Measurements from ENCODE around the gene CEACAM3. TPM values are rescaled to one million over a fixed set of nuclear protein-coding genes. Genes with fewer than 3 reads are reported as not detected.

CEACAM3 gene
- total and polyA plus RNA-seq, 4 donors = 0.37 to 0.70 (median 0.59) TPM; not detected in 1

DNA sequence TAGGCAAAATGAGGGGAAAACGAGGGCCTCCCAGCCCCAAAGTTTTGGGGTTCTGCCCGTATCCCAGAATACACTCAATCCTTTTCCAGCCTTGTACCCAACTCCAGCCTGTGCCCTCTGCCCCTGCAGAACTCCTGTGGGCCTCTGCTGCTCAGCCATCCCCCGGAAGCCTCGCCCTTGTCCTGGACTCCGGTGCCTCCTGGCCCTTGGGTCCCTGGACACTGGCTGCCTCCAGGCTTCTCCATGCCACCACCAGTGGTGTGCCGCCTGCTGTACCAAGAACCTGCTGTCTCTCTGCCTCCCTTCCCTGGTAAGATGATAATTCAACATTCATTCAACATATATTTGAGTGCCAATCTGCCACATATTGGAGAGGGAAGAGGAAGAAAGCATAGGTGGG, 52.3 kb downstream of the CEACAM3 start:
- Histone ChIP-seq H3K36me3 (ENCODE audit: control insufficient read depth in 4 of 4, insufficient read depth in 3 of 4, low read depth in 1 of 4, low read length in 3 of 4) (no peaks in the 10 kb centered on the region), H3K27ac (ENCODE audit: low read depth in 1 of 2, low read length in 2 of 2) (no peak overlapping the region), H3K4me3 (ENCODE audit: low read depth in 1 of 3, low read length in 3 of 3) (no peak overlapping the region), H3K9ac (ENCODE audit: low read depth in 1 of 2, low read length in 2 of 2) (no peak overlapping the region), H3K9me3 (ENCODE audit: control insufficient read depth in 4 of 4, low read length in 3 of 4) (no peaks in the 10 kb centered on the region), H3K27me3 (ENCODE audit: control insufficient read depth in 4 of 4, insufficient read depth in 4 of 4, low read length in 3 of 4) (peaks cover 0 to 3% (median 1%) of the 10 kb centered on the region in 4 donors), H3K4me1 (ENCODE audit: control insufficient read depth in 4 of 4, insufficient read depth in 4 of 4, low read length in 3 of 4) (no peaks in the 10 kb centered on the region)
- DNase-seq (ENCODE audit: low spot score) = no peak
- 87% methylated on average over 6 of the region's 6 CpGs for WGBS
- TF ChIP-seq NR2F2 (IDR thresholded peaks at IDR 0.05) (no peak), TAF1 (conservative IDR thresholded peaks at IDR 0.05) (no peak), RAD21 (IDR thresholded peaks at IDR 0.05) (no peak), HNF4G (IDR thresholded peaks at IDR 0.05) (no peak), RXRA (IDR thresholded peaks at IDR 0.05) (no peak), EGR1 (IDR thresholded peaks at IDR 0.05; ENCODE audit: low read depth in 2 of 2) (no peak), FOXA2 (IDR thresholded peaks at IDR 0.05) (no peak), GABPA (IDR thresholded peaks at IDR 0.05 in 1 of 2, conservative IDR thresholded peaks at IDR 0.05 in 1 of 2) (no peak), JUND (IDR thresholded peaks at IDR 0.05) (no peak), FOXA1 (IDR thresholded peaks at IDR 0.05) (no peak), YY1 (IDR thresholded peaks at IDR 0.05) (no peak), SP1 (IDR thresholded peaks at IDR 0.05) (no peak), HNF4A (conservative IDR thresholded peaks at IDR 0.05) (no peak)
- TF ChIP-seq, protein P1, sequence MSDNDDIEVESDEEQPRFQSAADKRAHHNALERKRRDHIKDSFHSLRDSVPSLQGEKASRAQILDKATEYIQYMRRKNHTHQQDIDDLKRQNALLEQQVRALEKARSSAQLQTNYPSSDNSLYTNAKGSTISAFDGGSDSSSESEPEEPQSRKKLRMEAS (IDR thresholded peaks at IDR 0.05) = no peak
- TF ChIP-seq, protein P2, sequence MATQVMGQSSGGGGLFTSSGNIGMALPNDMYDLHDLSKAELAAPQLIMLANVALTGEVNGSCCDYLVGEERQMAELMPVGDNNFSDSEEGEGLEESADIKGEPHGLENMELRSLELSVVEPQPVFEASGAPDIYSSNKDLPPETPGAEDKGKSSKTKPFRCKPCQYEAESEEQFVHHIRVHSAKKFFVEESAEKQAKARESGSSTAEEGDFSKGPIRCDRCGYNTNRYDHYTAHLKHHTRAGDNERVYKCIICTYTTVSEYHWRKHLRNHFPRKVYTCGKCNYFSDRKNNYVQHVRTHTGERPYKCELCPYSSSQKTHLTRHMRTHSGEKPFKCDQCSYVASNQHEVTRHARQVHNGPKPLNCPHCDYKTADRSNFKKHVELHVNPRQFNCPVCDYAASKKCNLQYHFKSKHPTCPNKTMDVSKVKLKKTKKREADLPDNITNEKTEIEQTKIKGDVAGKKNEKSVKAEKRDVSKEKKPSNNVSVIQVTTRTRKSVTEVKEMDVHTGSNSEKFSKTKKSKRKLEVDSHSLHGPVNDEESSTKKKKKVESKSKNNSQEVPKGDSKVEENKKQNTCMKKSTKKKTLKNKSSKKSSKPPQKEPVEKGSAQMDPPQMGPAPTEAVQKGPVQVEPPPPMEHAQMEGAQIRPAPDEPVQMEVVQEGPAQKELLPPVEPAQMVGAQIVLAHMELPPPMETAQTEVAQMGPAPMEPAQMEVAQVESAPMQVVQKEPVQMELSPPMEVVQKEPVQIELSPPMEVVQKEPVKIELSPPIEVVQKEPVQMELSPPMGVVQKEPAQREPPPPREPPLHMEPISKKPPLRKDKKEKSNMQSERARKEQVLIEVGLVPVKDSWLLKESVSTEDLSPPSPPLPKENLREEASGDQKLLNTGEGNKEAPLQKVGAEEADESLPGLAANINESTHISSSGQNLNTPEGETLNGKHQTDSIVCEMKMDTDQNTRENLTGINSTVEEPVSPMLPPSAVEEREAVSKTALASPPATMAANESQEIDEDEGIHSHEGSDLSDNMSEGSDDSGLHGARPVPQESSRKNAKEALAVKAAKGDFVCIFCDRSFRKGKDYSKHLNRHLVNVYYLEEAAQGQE (IDR thresholded peaks at IDR 0.05) = no peak
- TF ChIP-seq, protein P3, sequence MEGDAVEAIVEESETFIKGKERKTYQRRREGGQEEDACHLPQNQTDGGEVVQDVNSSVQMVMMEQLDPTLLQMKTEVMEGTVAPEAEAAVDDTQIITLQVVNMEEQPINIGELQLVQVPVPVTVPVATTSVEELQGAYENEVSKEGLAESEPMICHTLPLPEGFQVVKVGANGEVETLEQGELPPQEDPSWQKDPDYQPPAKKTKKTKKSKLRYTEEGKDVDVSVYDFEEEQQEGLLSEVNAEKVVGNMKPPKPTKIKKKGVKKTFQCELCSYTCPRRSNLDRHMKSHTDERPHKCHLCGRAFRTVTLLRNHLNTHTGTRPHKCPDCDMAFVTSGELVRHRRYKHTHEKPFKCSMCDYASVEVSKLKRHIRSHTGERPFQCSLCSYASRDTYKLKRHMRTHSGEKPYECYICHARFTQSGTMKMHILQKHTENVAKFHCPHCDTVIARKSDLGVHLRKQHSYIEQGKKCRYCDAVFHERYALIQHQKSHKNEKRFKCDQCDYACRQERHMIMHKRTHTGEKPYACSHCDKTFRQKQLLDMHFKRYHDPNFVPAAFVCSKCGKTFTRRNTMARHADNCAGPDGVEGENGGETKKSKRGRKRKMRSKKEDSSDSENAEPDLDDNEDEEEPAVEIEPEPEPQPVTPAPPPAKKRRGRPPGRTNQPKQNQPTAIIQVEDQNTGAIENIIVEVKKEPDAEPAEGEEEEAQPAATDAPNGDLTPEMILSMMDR (IDR thresholded peaks at IDR 0.05; ENCODE audit: low read depth, low read length, missing input control) = no peak
- TF ChIP-seq, protein P4, sequence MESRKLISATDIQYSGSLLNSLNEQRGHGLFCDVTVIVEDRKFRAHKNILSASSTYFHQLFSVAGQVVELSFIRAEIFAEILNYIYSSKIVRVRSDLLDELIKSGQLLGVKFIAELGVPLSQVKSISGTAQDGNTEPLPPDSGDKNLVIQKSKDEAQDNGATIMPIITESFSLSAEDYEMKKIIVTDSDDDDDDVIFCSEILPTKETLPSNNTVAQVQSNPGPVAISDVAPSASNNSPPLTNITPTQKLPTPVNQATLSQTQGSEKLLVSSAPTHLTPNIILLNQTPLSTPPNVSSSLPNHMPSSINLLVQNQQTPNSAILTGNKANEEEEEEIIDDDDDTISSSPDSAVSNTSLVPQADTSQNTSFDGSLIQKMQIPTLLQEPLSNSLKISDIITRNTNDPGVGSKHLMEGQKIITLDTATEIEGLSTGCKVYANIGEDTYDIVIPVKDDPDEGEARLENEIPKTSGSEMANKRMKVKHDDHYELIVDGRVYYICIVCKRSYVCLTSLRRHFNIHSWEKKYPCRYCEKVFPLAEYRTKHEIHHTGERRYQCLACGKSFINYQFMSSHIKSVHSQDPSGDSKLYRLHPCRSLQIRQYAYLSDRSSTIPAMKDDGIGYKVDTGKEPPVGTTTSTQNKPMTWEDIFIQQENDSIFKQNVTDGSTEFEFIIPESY (IDR thresholded peaks at IDR 0.05) = no peak
- TF ChIP-seq, protein P5, sequence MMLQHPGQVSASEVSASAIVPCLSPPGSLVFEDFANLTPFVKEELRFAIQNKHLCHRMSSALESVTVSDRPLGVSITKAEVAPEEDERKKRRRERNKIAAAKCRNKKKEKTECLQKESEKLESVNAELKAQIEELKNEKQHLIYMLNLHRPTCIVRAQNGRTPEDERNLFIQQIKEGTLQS (IDR thresholded peaks at IDR 0.05) = no peak

Data from liver (tissue), 9 donors.